HG02642 (cell line): Measurements from ENCODE around the gene ZFHX2.
"Not testable (repeated sequence)": the region's sequence is repeated elsewhere in the genome, so short reads cannot be mapped to it uniquely, and the experiment has no call there.

Experiments used
- ATAC-seq: cut with Tn5 transposase; IDR thresholded peaks from one replicate; pipeline ENCODE4 v1.9.1; 2021; ENCODE audit warnings: mild to moderate bottlenecking; ENCODE audit not compliant: unreplicated experiment, poor library complexity

The ZFHX2 gene

GRCh38 chr14:23551266-23552028, at the start of gene ZFHX2:
Gene ZFHX2, minus strand, starts transcription at chr14:23551765. Its CDS starts 16,440 bp downstream, at chr14:23535325.
- ATAC-seq, result peak; percentile 48

- ATAC-seq, result no peak
Measured at GRCh38 chr14:23600806-23601205, 49.2 kb upstream of the ZFHX2 start.

GRCh38 chr14:23600322-23600707, 48.8 kb upstream of the ZFHX2 start:
- no peak for ATAC-seq

GRCh38 chr14:23594191-23594590, 42.6 kb upstream of the ZFHX2 start:
- not testable (repeated sequence) for ATAC-seq

- ATAC-seq, result no peak
Measured at GRCh38 chr14:23590198-23590597, 38.6 kb upstream of the ZFHX2 start.

- ATAC-seq, result no peak
Measured at GRCh38 chr14:23589606-23590005, 38.0 kb upstream of the ZFHX2 start.

GRCh38 chr14:23588884-23589598, 37.5 kb upstream of the ZFHX2 start:
- peak; percentile 99 for ATAC-seq

GRCh38 chr14:23584527-23585203, 33.1 kb upstream of the ZFHX2 start:
- not testable (repeated sequence) for ATAC-seq

- not testable (repeated sequence) for ATAC-seq
Measured at GRCh38 chr14:23583761-23584526, 32.4 kb upstream of the ZFHX2 start.

GRCh38 chr14:23582906-23583760, 31.6 kb upstream of the ZFHX2 start:
- no peak for ATAC-seq

GRCh38 chr14:23580948-23581281, 29.4 kb upstream of the ZFHX2 start:
- ATAC-seq, result no peak

GRCh38 chr14:23580152-23580926, 28.8 kb upstream of the ZFHX2 start:
- no peak for ATAC-seq

GRCh38 chr14:23579739-23580138, 28.2 kb upstream of the ZFHX2 start:
- ATAC-seq, result no peak

- ATAC-seq, result no peak
Measured at GRCh38 chr14:23579311-23579630, 27.7 kb upstream of the ZFHX2 start.

GRCh38 chr14:23578560-23579310, 27.2 kb upstream of the ZFHX2 start, which contains the start of gene JPH4:
Gene JPH4, minus strand, starts transcription at chr14:23578790. Its CDS starts 1,337 bp downstream, at chr14:23577453.
- no peak for ATAC-seq

- ATAC-seq, result no peak
Measured at GRCh38 chr14:23577710-23578392, 26.3 kb upstream of the ZFHX2 start.

- ATAC-seq, result no peak
Measured at GRCh38 chr14:23577004-23577681, 25.6 kb upstream of the ZFHX2 start.
